Islet of Langerhans (tissue), 1 donor: ENCODE measurements around the gene HEPACAM2.

ENCODE experiments used
- FAIRE-seq: peaks from one replicate; lab custom pipeline; 2011; peaks lifted over from hg19 to GRCh38; lab: Jason Lieb, UNC

The HEPACAM2 gene

DNA sequence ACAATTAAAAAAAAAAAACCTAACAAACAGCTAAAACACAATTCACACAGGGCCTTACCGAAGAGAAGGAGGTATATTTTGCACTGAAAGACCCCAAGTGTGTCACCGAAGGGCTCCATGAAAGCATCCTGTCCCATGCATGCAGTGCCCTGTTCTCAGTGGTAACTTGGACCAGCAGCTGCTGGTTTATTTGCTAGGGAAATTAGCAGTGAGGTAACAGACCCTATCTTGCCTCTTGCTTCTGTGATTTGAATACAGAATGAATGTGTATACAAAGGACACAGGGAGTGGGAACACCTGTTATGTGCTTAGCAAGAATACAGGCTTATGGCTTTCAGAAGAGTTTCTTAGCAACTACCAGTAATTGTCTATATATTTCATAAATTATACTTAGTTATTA, at the start of gene HEPACAM2:
HEPACAM2 (minus strand) TSS at position 160 of the 400 bp plus-strand sequence.
- FAIRE-seq, result no peak

DNA sequence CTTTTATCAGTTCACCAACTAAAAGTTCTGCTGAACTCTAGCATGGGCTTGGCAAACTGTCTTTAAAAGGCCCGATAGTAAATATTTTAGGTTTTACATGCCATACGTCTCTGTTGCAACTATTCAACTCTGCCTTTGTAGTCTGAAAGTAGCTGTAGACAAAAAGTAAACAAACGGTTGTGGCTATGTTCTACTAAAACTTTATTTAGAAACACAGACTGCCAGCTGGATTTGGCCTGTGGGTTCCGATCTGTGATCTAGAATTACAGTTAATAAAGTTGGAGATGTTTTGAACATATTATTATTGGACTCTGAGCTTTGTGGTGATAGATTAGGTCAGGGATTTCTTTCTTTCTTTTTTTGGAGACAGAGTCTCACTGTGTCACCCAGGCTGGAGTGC, 39.0 kb upstream of the HEPACAM2 start:
- FAIRE-seq, result no peak

DNA sequence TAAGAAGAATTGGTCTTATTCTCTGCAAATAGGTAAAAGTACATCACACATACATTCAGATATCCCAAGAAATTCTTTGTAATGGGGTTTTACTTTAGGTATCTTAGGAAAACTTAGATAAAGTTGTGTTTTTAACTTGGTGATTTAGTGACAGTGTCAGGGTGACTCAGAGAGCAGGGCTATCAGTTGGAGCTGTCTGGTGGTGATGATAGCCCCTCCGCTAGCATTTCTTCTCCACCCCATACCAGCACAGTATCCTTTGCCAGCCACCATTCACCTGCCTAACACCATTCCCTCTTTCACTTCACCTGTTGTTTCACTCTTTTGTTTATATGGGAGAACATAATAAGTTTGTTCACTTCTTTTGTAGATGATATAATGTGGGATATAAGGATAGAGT, 36.3 kb upstream of the HEPACAM2 start:
- no peak for FAIRE-seq

DNA sequence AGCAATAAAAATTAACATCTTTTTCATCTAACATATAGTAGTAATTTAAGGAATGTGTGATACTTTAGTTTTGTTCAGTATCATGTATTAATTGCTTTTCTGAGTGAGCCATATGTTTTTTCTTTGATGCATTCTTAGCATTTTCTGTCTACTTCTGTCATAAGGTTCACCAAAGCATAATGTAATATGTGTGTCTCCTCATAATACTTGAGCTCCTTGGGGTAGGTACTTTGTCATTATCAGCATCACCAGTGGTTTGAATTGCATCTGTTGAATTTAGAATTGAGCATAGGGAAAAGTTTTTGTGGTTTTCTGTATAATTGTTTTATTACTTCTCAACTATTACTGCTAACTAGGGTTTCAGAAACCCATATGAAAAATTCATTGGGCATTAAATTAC, 32.4 kb upstream of the HEPACAM2 start:
- FAIRE-seq, result no peak

DNA sequence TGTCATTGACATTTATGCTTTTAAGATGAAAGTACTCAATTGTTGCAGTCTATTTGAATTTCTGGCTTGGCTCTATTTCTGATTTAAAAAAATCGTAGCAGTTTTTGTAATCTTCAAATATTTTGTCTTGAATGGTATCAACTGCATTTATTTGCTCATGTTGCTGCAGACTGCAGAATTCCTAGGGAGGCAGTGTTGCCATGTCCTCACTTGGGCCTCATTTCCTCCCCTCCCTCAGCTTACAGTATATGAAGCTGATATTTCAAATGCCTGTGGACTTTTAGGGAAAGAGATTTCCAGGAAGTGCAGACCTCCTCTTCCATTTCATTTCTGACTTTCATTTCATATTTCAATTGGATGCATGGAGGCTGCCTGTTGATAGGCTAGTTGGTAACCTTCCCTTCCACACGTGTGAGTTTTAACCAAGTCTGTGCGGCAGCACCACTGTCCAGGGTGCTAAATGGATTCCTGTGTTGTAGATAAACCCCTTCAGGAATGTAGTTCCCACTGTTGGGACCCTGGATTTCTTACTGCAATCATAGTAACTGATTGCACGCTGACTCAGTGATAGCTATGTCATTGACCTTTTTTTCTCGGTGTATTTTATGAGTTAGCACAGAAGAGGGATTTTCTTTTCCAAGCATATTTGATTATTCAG, 23.4 kb upstream of the HEPACAM2 start:
- FAIRE-seq, result no peak

DNA sequence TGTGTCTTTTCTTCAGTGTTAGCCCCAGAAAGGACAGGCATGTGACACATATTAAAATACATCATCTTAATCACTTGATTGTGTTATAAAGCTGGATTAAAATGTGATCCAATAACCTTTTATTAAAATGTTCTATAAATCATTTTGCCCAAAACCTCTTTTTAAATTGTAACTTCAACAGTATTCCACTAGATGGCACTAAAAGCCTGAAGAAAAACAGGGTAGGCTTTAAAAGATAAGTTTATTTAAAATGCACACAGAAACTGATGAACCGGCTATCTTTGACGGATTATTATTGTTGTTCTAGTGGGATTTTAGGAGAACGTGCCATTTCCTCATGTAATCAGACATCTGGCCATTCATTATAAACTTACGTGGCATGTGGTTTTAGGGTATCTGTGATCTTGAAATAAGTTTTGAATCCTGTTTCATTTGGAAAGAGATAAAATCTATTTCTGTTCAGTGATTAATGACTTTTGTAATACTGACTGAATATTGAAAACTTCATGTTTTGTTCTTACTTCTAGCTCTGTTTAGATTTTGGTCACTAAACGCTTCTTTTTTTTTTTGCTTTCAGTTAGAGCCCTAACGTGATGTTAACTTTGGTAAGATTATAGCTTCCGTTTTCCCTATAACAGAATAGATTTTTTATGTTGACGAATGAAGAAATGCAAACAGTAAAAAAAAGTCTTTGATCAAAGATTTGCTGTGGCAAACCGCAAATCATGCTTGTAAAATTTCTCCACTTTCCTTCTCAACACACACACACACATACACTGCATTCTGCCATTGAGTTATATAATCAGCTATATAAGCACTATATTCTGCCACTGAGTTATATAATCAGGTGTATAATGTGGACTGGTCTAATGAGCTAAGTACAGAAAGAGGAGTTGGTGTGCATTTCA, 19.5 kb upstream of the HEPACAM2 start:
- FAIRE-seq, result peak; percentile 97

DNA sequence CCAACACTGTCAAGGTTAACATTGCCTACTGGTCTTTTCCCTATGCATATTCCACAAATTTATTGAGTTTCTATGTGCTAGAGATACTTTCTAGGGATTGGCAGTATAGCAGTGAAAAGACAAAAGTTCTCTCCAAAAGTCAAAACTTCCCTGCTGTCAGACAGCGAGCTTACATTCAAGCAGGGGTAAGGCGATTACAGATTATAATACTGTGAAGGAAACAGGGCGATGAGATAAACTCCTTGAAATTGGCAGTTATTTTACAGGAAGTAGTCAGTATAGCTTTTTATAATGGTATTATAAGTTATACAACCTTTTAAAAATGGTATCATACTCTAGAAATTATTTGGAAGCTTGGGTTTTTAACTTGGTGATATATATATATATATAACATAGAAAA, 15.8 kb upstream of the HEPACAM2 start:
- no peak for FAIRE-seq

DNA sequence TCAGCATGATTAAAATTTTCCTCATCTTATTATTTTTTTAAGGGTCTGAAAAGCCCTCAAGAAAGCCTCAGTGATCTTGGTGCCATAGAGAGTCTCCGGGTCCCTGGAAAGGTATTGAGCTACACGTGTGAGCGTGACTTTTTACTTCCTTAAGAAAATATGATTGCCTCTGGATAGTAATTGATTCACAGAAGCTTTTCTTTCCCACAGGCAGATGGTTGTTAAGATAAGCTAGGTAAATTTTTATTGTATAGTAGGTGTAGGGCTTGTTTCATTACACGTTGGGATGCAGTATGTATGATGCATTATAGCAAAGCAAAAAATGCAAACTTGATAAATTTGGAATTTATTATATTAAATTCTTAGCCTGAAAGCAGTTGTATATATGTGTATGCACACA, 13.6 kb upstream of the HEPACAM2 start:
- no peak for FAIRE-seq

DNA sequence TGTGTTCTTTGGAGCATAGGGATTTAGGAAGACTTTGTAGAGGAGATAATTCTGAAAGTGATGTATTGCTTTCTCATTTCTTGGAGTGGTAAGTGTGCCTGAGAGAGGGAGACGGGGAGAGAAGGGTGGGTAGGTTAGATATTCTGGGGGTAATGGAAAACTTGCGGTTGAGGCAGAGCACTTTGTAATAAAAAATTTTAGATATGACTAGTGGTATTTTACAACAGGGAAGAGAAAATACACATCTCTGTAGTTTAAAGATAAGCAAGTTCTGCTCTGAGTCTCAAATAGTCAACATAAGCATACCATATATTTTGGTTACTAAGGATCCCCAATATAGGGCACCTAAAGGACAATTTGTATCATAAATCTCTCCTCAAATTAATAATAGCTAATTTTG, 12.5 kb upstream of the HEPACAM2 start:
- FAIRE-seq, result no peak

DNA sequence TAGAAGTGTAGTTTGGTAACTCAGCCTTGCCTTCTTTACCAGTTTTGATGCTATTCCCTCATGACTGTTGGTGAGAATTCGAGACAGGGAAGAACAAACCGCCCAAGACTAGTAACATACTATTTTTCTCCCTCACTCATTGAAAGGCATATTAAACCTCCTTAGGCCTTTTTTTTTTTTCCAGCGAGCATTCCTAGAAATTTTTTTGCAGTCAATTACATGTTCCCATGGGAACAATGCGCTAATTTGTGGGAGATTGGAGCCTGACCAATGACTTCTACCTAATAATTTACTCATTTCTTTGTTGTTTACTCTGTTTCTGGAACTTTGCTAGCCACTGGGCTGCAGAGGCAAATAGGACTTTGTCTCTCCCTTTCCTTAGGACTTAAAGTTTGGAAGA, 11.9 kb upstream of the HEPACAM2 start:
- FAIRE-seq, result no peak

DNA sequence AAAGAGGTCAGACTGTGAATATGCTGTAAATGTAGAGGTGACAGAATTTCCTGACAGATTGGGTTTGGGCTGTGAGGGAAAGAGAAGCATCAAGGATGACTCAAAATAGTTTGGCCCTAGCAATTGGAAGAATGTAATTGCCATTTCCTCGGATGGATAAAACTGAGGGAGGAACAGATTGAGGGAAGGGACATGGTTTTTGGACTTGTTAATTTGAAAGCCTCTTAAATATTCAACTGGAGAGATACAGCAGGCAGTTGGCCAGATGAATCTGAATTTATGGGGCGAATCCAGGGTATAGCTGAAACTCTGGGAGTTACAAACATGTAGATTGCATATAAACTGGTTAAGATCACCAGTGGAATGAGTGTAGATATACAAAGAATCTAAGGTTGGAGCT, 9.3 kb upstream of the HEPACAM2 start:
- FAIRE-seq, result no peak

DNA sequence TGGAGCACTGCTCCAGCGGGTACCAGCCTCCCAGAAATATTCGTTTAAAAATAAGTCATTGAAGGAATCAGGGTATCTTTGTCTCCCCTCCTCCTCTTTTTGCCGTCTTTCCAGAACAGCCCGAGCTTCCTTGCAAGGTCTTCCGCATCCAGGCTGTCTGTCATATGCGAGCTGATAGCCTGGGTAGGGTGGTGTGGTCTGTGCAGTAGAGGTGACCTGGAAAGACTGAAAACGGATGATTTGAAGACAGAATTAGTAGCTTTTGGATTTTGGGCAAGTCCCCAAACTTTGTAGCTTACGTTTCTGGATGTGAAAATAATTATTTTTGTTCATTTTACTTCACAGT, 6.4 kb upstream of the HEPACAM2 start:
- FAIRE-seq, result no peak

DNA sequence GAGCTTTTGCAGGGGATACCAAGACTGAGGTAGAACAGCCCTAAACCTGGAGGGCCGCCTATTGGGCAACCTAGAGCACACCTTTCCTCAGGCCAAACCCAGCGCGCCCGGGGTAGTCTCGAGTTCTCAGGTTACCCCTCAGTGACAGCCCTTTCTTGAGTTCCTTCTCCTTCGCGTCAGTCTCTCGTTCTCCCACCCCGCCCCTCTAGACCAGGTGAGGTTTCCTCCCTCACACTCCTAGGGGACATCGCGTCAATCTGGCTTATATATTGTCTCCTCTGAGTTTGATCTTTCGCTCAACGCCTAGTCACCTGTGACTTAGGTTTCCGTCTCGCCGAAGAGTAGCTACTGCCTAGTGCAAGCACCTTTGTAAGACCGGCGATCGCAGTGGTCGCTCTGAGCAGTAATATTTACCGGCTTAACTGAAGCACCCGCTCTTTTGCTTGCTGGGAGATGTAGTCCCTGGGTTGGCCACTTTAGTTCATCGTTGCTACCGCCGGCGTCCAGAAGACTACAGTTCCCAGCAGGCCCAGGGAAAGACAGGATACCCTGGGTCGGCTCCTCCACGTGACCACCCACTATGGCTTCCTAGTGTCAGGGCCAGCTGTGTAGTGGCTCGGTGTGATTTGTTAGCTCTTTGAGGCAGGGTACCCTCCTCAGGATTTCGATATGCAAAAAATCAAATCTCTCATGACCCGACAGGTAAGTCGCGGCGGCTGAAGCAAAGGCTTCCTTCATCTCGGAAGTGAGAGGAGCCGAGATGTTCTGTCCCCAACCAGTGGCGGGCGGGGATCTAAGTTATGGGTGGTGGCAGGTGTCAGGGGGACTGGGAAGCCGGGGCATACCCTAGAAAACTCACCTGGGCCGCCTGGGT, 5.8 kb upstream of the HEPACAM2 start, which contains the start of gene VPS50:
VPS50 (plus strand) TSS at position 568 of the 874 bp plus-strand sequence; CDS start at position 670, 102 bp downstream.
- FAIRE-seq, result peak; percentile 94

DNA sequence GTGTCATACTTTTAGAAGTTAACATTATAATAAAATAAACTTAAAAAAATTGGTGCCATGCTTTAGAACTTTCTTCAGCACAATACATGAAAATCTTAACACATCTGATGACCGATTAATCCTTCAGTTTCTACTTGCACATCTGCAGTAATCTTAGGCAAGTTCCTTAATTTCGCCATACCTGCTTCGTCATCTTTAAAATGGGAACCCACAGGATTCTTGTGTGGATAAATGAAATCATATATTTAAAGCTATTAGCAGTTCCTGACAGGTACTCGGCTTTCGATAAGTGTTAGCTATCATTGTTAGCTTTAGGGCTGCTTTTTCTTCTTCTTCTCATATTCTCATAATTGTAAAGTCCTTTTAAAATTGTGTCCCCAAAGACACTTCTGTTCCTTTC, 5.0 kb upstream of the HEPACAM2 start:
- peak; percentile 66 for FAIRE-seq

DNA sequence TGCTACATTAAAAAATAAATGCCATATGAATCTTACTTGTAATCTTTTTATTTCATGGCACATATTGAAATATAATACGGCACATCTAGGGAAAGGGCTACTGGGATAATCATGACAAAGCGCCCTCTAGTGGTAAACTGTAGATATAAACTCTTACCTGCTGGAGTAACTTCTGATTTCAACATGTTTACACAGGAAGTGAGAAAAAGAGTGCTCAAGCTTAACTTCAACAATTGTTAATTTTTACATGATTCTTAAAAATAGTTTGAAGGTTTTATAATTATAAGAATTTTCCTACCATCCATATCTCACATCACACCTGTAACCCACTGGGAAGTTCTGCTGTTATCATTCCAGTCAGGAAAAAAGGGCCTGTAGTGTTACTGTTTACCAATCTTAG, 2.0 kb upstream of the HEPACAM2 start:
- FAIRE-seq, result peak; percentile 99

DNA sequence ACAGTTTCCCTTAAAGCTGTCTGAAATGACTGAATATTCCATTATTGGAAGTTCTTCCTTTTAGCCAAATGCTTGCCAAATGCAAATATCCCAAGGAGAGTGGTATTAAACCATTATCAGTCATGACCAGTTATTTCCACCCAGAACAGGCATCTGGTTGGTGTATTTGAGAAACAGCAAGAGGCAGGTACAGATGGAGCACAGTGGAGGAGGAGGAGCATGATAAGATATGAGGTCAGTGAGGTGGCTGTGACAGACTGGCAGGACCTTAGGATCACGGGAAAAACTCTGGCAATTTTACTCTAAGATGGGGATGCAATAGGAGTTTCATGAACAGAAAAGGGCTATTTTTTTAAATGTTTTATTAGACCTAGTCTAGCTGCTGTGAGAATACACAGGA, 6.4 kb downstream of the HEPACAM2 start:
- FAIRE-seq, result peak; percentile 80

DNA sequence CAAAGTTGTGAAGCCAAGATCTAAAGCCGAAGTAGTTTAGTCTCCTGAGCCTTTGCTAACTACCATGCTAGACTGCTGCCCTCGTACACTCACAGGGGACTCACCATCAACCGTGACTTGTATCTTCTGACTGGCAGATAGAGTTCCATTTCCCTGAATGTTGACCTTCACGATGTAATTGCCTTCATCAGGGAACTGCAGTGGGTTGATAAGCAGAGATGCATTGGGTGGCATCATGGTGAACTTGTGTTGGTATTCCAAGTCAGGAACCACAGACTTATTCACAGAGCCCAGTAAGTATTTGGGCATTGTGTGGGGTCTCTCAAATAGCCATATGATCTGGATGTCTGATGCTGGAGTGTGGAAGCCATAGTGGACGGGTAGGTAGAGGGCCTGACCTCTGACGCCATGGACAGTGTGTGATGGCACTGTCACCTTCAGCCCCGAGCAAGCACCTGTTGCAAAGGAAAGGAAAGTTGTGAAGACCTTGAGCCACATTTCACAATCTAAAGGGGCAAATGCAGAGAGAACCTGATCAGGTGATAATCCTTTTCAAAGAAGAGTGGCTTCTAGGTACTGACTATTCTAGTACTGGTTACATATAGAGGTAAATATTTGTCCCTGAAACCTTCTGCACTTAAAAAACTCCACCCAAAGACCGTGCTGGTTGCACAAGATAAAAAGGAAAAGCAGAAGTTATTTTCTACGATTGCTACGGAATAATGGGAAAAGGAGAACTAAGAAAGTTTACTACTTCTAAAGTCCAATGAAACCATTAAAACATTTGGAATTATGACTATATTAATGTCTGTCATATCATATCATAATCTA, 7.1 kb downstream of the HEPACAM2 start:
- FAIRE-seq, result no peak

DNA sequence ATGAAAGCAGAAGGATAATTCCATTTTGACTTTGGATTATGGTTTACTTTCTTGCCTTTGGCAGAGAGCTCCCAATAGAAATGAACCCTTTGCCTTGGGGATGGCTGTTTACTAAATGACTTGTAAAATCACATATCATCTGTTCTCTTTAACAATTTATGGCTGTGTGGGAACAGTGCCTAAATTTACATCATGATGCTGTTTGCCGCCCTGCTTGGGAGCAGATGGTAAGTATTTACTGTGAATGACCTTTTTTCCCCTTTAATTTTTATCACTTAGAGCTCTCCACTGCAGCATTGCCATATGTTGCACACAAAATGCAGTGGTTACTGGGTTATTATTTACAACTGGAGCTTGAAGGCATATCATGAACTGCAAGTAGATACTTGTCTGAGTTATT, 13.4 kb downstream of the HEPACAM2 start:
- peak; percentile 99 for FAIRE-seq

DNA sequence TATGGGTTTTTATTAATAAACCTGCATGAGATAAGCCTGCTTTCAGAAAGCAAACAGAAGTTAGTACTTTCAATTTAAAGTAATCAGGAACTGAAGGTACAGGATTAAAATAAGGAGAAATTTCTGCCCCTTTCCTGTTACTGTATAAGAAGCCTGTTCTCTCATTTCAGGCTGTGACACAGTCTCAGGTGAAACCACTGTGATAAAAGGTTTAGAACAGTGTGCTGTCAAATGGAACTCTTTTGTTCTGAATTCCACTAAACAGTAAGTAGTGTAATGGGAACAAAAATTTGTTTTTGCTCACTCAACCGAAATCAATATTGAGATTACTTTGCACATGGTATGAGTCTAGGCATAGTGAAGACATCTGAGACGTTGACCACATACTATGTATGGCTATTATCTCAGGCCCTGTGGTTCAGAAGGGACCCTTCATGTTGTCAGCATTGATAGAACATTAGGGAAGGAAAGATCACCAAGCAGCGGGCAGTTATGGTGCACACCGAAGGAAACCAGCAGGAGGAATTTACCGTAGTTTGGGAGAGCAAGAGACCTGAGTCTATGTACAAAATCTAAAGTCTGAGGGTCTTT, 14.9 kb downstream of the HEPACAM2 start:
- FAIRE-seq, result peak; percentile 43

DNA sequence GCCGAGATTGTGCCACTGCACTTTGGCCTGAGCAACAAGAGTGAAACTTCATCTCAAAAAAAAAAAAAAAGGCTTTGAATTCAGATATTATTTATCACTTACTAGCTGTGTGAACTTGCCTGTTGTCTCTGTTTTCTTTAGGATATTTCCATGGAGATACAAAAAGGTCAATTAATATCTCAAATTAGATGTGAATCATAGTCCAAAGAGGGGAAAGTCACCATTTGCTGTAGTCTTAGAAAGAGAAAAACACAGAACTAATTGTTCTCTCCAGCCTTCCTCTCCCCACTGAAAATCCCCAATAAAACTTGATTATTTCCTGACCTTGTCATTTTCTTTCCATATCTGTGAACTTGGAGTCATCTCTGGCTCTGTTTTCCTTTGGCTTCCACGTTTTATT, 21.2 kb downstream of the HEPACAM2 start:
- no peak for FAIRE-seq

DNA sequence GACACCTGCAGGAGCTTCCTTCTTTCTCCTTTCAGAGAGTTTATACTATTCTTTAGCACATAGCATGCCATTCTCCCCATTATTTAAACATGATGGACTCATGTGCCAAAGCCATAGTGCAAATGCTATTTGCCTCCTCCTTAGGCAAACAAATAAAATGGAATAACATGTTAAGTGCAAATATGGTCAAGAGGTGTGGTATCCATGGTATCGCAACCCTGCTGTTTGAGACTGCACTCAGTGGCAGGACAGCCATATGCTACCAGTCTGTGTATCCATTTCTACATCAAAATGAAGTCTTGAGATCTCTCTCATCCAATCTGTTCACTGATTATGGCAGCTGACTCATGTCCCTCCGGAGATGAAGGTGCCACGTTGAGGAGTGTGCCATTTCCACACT, 22.8 kb downstream of the HEPACAM2 start:
- peak; percentile 97 for FAIRE-seq
